HG03378 (cell line): Measurements from ENCODE around the gene NCOR2.

Experiments used
- ATAC-seq: cut with Tn5 transposase; IDR thresholded peaks from one replicate; pipeline ENCODE4 v1.9.1; 2021; ENCODE audit warnings: mild to moderate bottlenecking, moderate library complexity; ENCODE audit not compliant: unreplicated experiment

The NCOR2 gene

GRCh38 chr12:124544983-124545382 lies 22.4 kb downstream of the NCOR2 start:
- no peak for ATAC-seq

- ATAC-seq: no peak
Measured at GRCh38 chr12:124544311-124544970, 23.0 kb downstream of the NCOR2 start.

DNA sequence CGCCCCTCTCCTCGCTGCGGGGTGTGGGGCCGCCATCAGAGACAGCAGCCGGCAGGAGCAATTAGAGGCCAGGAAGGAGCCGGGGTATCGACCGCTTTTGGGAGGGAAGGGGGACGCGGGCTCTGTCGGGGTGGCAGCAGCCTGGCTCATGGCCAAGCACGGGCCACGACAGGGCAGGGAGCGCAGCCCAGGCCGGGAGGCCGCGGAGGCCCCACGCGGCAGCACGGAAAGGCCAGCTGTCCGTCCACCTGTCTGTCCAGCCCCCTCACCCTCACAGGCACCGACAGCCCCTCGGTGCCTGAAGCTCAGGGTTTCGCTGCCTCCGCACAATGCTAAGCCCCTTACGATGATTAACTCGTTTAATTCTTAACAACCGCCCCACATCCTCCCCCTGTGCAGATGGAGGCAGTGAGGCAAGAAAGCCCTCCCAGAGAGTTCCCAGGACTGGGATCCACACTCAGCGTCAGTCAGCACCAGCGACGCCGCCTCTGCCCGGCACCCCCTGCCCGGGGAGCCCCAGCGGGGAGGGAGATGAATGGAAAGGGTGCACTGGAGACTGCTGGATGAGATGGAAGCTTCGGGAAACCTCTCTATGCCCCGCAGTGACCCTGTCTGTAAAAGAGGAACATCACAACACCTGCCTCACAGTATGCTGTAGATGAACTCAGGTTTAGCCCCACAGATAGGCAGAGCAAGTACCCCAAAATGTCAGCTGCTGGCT lies 23.7 kb downstream of the NCOR2 start:
- ATAC-seq: no peak

DNA sequence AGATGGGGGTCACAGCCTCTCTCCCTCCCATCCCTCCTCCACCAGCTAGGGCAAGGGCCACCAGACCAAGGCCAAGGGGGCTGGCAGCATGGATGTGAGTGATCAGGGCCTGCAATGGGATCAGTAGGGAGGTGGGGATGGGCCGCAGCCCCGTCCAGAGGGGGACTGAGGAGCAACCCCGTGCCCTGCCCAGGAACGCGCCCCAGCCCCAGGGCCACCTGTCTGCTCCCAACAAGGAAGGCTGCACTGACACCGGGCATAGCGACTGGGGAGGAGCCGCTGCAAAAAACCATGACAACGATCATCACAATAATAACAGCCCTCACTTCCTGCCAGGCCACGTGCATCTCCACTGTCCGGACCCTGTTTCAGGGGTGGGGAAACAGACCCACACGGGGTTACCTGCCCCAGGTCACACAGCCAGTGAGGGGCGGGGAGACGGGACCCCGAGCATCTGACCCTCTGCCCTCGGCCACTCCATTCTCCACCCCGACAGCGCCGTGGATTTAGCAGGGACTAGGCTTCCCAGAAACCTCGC lies 24.3 kb downstream of the NCOR2 start:
- no peak for ATAC-seq

- ATAC-seq: no peak
Measured at GRCh38 chr12:124542021-124542949, 25.1 kb downstream of the NCOR2 start.

DNA sequence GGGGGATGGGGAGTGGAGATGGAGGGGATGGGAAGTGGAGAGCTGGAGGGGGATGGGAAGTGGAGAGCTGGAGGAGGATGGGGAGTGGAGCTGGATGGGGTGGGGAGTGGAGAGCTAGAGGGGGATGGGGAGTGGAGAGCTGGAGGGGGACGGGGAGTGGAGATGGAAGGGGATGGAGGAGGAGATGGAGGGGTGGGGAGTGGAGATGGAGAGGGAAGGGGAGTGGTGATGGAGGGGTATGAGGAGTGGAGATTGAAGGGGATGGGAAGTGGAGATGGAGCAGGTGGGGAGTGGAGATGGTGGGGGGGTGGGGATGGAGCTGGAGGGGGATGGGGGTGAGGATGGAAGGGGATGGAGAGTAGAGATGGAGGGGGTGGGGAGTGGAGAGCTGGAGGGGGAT lies 26.1 kb downstream of the NCOR2 start:
- ATAC-seq: no peak

- no peak for ATAC-seq
Measured at GRCh38 chr12:124539084-124540041, 28.0 kb downstream of the NCOR2 start.

DNA sequence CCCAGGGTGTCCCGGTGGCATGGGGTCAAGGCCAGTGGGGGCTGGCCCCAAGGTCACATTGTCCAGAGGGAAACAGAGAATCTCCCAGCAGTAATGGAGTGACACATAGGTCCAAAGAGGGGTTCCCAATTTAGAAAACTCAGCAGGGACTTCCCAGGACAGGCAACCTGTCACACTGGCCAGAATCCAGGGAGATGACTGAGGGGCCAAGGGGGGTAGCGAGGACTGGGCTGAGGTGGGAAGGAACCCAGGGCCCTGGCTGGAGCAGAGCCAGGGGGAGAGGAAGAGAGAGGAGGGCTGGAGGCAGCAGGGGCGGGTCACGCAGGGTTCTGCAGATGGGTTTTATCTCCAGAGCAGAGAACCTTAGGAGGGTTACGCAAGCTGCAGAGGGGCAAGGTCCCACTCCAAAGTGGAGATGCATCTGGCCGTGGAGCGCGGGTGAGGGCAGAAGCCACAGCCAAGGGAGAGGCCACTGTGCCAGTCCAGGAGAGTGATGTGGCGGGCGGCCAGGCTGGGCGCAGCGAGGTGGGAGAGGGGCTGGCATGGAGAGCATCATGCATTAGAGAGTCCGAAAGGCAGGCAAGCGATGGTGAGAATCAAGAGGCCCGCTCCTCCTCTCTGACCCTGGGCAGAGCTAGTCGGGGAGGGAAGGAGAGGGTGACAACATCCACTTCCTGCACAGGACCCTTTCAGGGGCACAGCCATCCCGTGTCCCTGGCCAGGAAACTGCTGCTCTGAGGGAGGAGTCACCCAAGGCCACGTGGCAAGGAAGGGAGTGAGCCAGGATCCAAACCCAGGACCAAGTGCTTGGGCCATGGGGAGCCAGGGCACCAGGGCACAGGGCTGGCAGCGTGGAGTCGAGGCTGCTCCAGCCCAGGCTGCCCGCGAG lies 29.0 kb downstream of the NCOR2 start:
- no peak for ATAC-seq

DNA sequence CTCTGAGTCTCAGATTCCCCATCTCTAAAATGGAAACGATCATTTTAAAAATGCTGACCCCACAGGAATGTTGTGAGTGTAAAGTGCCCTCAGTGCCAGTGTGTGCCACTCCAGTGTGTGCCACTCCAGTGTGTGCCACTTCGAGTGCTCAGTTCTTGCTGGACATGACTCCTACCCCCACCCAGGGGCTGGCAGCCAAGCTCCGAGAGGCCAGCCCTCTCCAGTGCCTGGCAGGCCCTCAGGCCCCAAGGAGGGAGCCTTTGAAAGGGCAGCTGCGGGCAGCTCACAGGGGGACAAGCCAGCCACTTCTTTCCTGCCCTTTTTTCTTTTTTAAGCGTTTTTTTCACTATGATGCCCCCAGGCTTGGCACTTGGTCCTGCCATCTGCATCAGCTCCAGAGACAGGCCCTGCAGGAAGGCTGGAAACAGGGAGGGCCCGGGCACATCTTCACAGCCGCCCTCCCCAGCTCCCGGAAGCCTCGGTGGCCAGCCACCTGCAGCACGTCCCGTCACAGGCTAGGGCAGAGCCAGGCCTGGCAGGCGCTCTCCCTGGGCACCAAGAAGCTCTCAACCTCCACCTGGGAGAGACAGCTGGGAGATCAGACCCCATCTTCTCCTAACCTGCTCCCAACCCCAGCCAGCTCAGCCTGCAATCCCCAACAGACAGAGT lies 29.8 kb downstream of the NCOR2 start:
- no peak for ATAC-seq

GRCh38 chr12:124536641-124537040 lies 30.8 kb downstream of the NCOR2 start:
- no peak for ATAC-seq

- no peak for ATAC-seq
Measured at GRCh38 chr12:124534776-124535740, 32.4 kb downstream of the NCOR2 start.

DNA sequence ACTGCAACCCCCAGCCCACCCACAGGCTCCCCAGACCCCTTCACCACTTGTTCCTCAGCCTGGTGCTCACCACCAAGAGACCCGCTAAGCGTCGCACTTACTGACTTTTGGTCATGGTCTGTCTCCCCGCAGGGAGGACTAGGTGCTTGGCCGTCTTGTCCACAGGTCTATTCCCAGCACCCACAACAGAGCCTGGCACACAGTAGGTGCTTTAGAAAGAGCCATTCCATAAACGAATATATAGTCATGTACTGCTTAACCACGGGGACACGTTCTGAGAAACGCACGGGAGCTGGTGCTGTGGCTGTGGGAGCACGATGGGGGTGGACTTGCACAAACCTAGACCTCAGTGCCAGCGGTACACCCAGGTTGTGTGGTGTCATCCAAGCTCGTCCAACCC lies 34.0 kb downstream of the NCOR2 start:
- no peak for ATAC-seq

DNA sequence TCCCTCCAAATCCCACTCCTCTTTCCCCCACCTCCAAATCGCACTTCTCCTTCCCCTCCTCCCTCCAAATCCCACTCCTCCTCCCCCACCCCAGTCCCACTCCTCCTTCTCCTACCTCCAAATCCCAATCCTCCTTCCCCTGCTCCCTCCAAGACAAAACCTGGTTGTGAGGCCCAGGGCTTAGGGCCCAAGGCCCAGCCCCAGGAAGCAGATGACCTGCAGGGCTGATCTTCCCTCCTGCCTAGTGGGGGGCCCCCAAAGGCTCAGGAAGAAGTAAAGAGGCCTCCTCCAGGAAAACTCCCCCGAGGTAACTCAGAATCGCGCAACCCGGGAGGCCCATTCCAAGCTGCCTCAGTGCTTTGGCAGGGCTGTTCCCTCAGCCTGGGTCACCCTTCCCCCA lies 34.4 kb downstream of the NCOR2 start:
- ATAC-seq: no peak

GRCh38 chr12:124532331-124532750 lies 35.1 kb downstream of the NCOR2 start:
- ATAC-seq: no peak

GRCh38 chr12:124531906-124532305 lies 35.5 kb downstream of the NCOR2 start:
- no peak for ATAC-seq

DNA sequence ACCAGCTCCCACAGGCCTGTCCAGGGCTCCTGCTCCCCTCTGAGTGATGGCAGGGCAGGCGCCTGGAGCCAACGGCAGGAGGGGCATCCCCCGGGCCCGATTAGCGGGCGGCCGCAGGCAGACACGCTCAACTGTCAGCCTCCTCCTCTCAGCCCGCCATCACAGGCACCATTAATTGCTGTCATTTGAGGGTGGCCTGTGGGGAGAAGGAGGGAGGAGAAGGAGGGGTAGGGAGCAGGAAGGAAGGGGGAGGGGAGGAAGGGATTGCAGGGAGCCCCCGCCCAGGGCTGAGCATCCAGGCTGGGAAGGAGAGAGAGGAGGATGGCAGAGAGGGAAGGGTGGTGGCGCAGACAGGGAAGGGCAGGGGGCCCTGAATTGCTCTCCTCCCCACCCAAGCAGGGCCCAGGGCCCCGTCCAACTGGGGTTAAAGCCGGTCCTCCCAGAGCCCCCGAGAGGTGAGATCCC lies 36.1 kb downstream of the NCOR2 start:
- no peak for ATAC-seq

DNA sequence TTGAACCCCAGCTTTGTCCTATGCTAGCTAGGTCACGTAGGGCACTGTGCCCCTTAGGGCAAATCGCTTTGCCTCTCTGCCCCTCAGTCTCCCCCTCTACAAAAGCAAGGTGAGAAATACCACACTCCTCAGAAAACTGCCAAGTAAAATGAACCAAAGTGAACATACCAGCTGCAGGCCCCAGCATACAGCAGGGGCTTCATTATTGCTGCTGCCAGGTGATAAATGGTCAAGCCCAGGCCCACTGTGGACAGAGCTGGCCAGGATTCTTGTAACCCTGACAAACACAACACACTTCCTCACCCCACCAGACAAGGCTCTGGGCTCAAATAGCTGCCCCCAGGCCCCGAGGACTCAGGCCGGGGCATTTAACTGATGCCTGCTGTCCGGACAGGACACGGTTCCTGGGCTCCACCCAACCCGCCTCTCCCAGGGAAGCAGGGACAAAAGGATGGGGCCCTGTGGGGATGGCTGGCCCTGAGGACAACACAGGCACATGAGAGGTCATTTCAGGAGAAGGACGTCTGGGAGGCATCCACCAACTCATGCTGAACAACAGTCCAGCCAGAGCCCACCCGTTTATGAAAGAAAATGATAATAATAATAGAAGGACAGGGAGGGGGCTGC lies 36.7 kb downstream of the NCOR2 start:
- ATAC-seq: no peak
